Osteocyte (in vitro differentiated cells): Measurements from ENCODE around the gene SLCO3A1. TPM values are rescaled to one million over a fixed set of nuclear protein-coding genes. Genes with fewer than 3 reads are reported as not detected.

ENCODE experiments used
- DNase-seq: peaks from one replicate; pipeline ENCODE4 v3.0.0; 2021; ENCODE audit warnings: mixed read lengths; ENCODE audit not compliant: unreplicated experiment; ENCODE audit errors: extremely low spot score
- H3K27ac Mint-ChIP-seq: one replicate; pipeline ENCODE4 v1.8.0; 2021; ENCODE audit warnings: mild to moderate bottlenecking, mixed read lengths; ENCODE audit not compliant: unreplicated experiment
- H3K27me3 Mint-ChIP-seq: one replicate; pipeline ENCODE4 v1.8.0; 2021; ENCODE audit warnings: mixed read lengths; ENCODE audit not compliant: unreplicated experiment
- H3K36me3 Mint-ChIP-seq: one replicate; pipeline ENCODE4 v1.8.0; 2021; ENCODE audit warnings: mixed read lengths; ENCODE audit not compliant: unreplicated experiment
- H3K4me1 Mint-ChIP-seq: one replicate; pipeline ENCODE4 v1.8.0; 2021; ENCODE audit warnings: mixed read lengths; ENCODE audit not compliant: unreplicated experiment
- H3K4me3 Mint-ChIP-seq: one replicate; pipeline ENCODE4 v1.8.0; 2021; ENCODE audit warnings: mild to moderate bottlenecking, moderate library complexity, mixed read lengths; ENCODE audit not compliant: unreplicated experiment
- H3K9me3 Mint-ChIP-seq: one replicate; pipeline ENCODE4 v1.8.0; 2021; ENCODE audit warnings: mixed read lengths; ENCODE audit not compliant: unreplicated experiment
- total RNA-seq: library from RNA; stranded (reverse); gene quantifications from 2 replicates; pipeline ENCODE4 v1.2.1, GENCODE V29; 2021
- TF ChIP-seq, protein P1 (sequence below): fragments of 200-600 bp; sonication (generic); IDR thresholded peaks from 2 replicates; pipeline ENCODE4 v1.5.0; 2021; ENCODE audit warnings: antibody characterized with exemption, mild to moderate bottlenecking, moderate library complexity

Gene SLCO3A1
- total RNA-seq, 1 donor from 2014 or later = 1.3 TPM

- H3K9me3 Mint-ChIP-seq = no peaks in the 10 kb centered on the region
- H3K27ac Mint-ChIP-seq = no peak overlapping the region
- DNase-seq = no peak
- TF ChIP-seq, protein P1, sequence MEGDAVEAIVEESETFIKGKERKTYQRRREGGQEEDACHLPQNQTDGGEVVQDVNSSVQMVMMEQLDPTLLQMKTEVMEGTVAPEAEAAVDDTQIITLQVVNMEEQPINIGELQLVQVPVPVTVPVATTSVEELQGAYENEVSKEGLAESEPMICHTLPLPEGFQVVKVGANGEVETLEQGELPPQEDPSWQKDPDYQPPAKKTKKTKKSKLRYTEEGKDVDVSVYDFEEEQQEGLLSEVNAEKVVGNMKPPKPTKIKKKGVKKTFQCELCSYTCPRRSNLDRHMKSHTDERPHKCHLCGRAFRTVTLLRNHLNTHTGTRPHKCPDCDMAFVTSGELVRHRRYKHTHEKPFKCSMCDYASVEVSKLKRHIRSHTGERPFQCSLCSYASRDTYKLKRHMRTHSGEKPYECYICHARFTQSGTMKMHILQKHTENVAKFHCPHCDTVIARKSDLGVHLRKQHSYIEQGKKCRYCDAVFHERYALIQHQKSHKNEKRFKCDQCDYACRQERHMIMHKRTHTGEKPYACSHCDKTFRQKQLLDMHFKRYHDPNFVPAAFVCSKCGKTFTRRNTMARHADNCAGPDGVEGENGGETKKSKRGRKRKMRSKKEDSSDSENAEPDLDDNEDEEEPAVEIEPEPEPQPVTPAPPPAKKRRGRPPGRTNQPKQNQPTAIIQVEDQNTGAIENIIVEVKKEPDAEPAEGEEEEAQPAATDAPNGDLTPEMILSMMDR = no peak
- H3K36me3 Mint-ChIP-seq = no peaks in the 10 kb centered on the region
- H3K27me3 Mint-ChIP-seq = peaks cover 4% of the 10 kb centered on the region
- no peaks in the 10 kb centered on the region for H3K4me1 Mint-ChIP-seq
- no peak overlapping the region for H3K4me3 Mint-ChIP-seq
Measured at GRCh38 chr15:92083190-92083589, 229.7 kb downstream of the SLCO3A1 start.

GRCh38 chr15:92087211-92087610, 233.7 kb downstream of the SLCO3A1 start:
- Mint-ChIP-seq H3K36me3 (no peaks in the 10 kb centered on the region), H3K4me1 (no peaks in the 10 kb centered on the region), H3K9me3 (no peaks in the 10 kb centered on the region), H3K4me3 (no peak overlapping the region), H3K27ac (no peak overlapping the region), H3K27me3 (peaks cover 7% of the 10 kb centered on the region)
- DNase-seq = no peak
- TF ChIP-seq, protein P1 = no peak

- H3K4me3 Mint-ChIP-seq = no peak overlapping the region
- TF ChIP-seq, protein P1 = peak; percentile 55
- no peak overlapping the region for H3K27ac Mint-ChIP-seq
- peaks cover 12% of the 10 kb centered on the region for H3K27me3 Mint-ChIP-seq
- no peaks in the 10 kb centered on the region for H3K9me3 Mint-ChIP-seq
- DNase-seq = no peak
- no peaks in the 10 kb centered on the region for H3K4me1 Mint-ChIP-seq
- no peaks in the 10 kb centered on the region for H3K36me3 Mint-ChIP-seq
Measured at GRCh38 chr15:92091155-92091734, 237.7 kb downstream of the SLCO3A1 start.

GRCh38 chr15:92092289-92093105, 239.0 kb downstream of the SLCO3A1 start:
- Mint-ChIP-seq H3K9me3 (no peaks in the 10 kb centered on the region), H3K27me3 (peaks cover 17% of the 10 kb centered on the region), H3K4me1 (no peaks in the 10 kb centered on the region), H3K36me3 (no peaks in the 10 kb centered on the region), H3K4me3 (no peak overlapping the region), H3K27ac (no peak overlapping the region)
- TF ChIP-seq, protein P1 = no peak
- DNase-seq = no peak

GRCh38 chr15:92095693-92096092, 242.2 kb downstream of the SLCO3A1 start:
- H3K4me1 Mint-ChIP-seq = no peaks in the 10 kb centered on the region
- H3K4me3 Mint-ChIP-seq = no peak overlapping the region
- DNase-seq = no peak
- no peaks in the 10 kb centered on the region for H3K36me3 Mint-ChIP-seq
- TF ChIP-seq, protein P1 = no peak
- no peaks in the 10 kb centered on the region for H3K9me3 Mint-ChIP-seq
- H3K27ac Mint-ChIP-seq = no peak overlapping the region
- H3K27me3 Mint-ChIP-seq = peaks cover 25% of the 10 kb centered on the region
